SK-N-MC (cell line): ENCODE data around the gene RNU1-2.

Experiments used
- EZH2 ChIP-seq: fragments of 200-600 bp; sonication (generic); IDR thresholded peaks from one replicate; pipeline ENCODE4 v1.6.1; 2017; ENCODE audit warnings: antibody characterized with exemption
- POLR2AphosphoS5 ChIP-seq: IDR thresholded peaks from 2 replicates; pipeline ENCODE4 v1.6.1; 2012; ENCODE audit warnings: mild to moderate bottlenecking, low read depth, low read length, borderline replicate concordance

DNA sequence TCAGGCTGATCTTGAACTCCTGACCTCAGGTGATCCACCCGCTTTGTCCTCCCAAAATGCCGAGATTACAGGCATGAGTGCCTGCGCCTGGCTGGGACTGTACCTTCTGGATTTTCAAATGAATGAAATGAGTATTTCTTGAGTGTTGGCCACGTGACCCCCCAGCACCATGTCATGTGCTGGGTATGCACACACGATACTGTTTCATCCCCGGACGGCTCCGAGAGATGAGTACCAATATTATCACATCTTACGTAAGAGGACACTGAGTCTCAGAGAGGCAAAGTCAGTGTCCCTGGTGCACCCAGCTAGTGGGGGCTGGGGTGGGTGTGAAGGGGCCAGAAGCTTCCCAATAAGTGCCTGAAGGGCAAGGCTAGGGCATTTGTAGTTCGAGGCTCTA is 25.2 kb downstream of the RNU1-2 start:
- no peak for TF ChIP-seq POLR2AphosphoS5
- TF ChIP-seq EZH2: no peak
